Neural cell (in vitro differentiated cells): ENCODE measurements around the gene SDC1. TPM values are rescaled to one million over a fixed set of nuclear protein-coding genes. Genes with fewer than 3 reads are reported as not detected.

Source experiments
- H2AFZ ChIP-seq: fragments of 200-600, 300-800 bp; sonication (generic), shearing (Covaris generic); 2 replicates; pipeline ENCODE4 v1.6.0; 2014; ENCODE audit warnings: low read depth, mild to moderate bottlenecking, antibody characterized with exemption, low read length, moderate library complexity
- H3F3A ChIP-seq: fragments of 200-600 bp; shearing (Covaris generic); 2 replicates; pipeline ENCODE4 v1.6.1; 2016; ENCODE audit warnings: mild to moderate bottlenecking, moderate library complexity, mixed read lengths, antibody characterized with exemption, low read length; ENCODE audit not compliant: insufficient read depth, poor library complexity, severe bottlenecking
- H3K27ac ChIP-seq: fragments of 200-600, 300-800 bp; sonication (generic), shearing (Covaris generic); 2 replicates; pipeline ENCODE4 v1.5.1; 2014; ENCODE audit warnings: mild to moderate bottlenecking, low read length, moderate library complexity
- H3K27me3 ChIP-seq: fragments of 300-800, 200-600 bp; sonication (generic), shearing (Covaris generic); 2 replicates; pipeline ENCODE4 v1.6.0; 2014; ENCODE audit warnings: mild to moderate bottlenecking, low read depth, low read length, moderate library complexity; ENCODE audit not compliant: insufficient read depth
- H3K36me3 ChIP-seq: fragments of 300-800, 200-600 bp; sonication (generic), shearing (Covaris generic); 2 replicates; pipeline ENCODE4 v1.5.1; 2014; ENCODE audit warnings: mild to moderate bottlenecking, antibody characterized with exemption, low read length, moderate library complexity; ENCODE audit not compliant: insufficient read depth
- H3K4me2 ChIP-seq: fragments of 300-800, 200-600 bp; sonication (generic), shearing (Covaris generic); 2 replicates; pipeline ENCODE4 v1.6.0; 2014; ENCODE audit warnings: mild to moderate bottlenecking, low read length
- H3K4me3 ChIP-seq: fragments of 300-800, 200-600 bp; sonication (generic), shearing (Covaris generic); 2 replicates; pipeline ENCODE4 v1.5.1; 2014; ENCODE audit warnings: mild to moderate bottlenecking, low read length, moderate library complexity
- H3K79me2 ChIP-seq: fragments of 200-600 bp; shearing (Covaris generic); replicated peaks from 2 replicates; pipeline ENCODE4 v1.6.0; 2014; ENCODE audit warnings: mild to moderate bottlenecking, low read length, moderate library complexity; ENCODE audit not compliant: insufficient read depth
- H3K9ac ChIP-seq: fragments of 300-800, 200-600 bp; sonication (generic), shearing (Covaris generic); 2 replicates; pipeline ENCODE4 v1.6.1; 2016; ENCODE audit warnings: mild to moderate bottlenecking, low read length, mixed read lengths
- H3K9me2 ChIP-seq: fragments of 200-600 bp; shearing (Covaris generic); 2 replicates; pipeline ENCODE4 v1.6.1; 2016; ENCODE audit warnings: mild to moderate bottlenecking, low read length, mixed read lengths; ENCODE audit not compliant: insufficient read depth
- H3K9me3 ChIP-seq: fragments of 200-600, 300-800 bp; sonication (generic), shearing (Covaris generic); 2 replicates; pipeline ENCODE4 v1.6.1; 2016; ENCODE audit warnings: mild to moderate bottlenecking, mixed run types, low read length, moderate library complexity, mixed read lengths
- H4K20me1 ChIP-seq: fragments of 200-600 bp; shearing (Covaris generic); 2 replicates; pipeline ENCODE4 v1.6.1; 2016; ENCODE audit warnings: mild to moderate bottlenecking, mixed run types; ENCODE audit not compliant: insufficient read depth
- CTCF ChIP-seq: fragments of 450-650 bp; IDR thresholded peaks from 2 replicates; pipeline ENCODE4 v1.5.1; 2014; ENCODE audit warnings: antibody characterized with exemption, mild to moderate bottlenecking, moderate library complexity; ENCODE audit not compliant: poor library complexity, severe bottlenecking
- EP300 ChIP-seq: fragments of 450-650 bp; conservative IDR thresholded peaks from 2 replicates; pipeline ENCODE4 v1.6.1; 2014; ENCODE audit warnings: antibody characterized with exemption, mild to moderate bottlenecking, moderate library complexity; ENCODE audit not compliant: poor library complexity, severe bottlenecking
- EZH2 ChIP-seq: fragments of 200-600, 300-800 bp; shearing (Covaris generic), sonication (generic); IDR thresholded peaks from 2 replicates; pipeline ENCODE4 v1.6.1; 2014; ENCODE audit warnings: antibody characterized with exemption, low read length, borderline replicate concordance, mild to moderate bottlenecking; ENCODE audit not compliant: insufficient read depth, poor library complexity, severe bottlenecking
- MXI1 ChIP-seq: fragments of 450-650 bp; conservative IDR thresholded peaks from 2 replicates; pipeline ENCODE4 v1.6.1; 2014; ENCODE audit warnings: antibody characterized with exemption, mild to moderate bottlenecking; ENCODE audit not compliant: poor library complexity, severe bottlenecking
- POLR2AphosphoS5 ChIP-seq: IDR thresholded peaks from 2 replicates; pipeline ENCODE4 v1.6.1; 2012
- RAD21 ChIP-seq: fragments of 450-650 bp; conservative IDR thresholded peaks from 2 replicates; pipeline ENCODE4 v1.6.1; 2014; ENCODE audit warnings: antibody characterized with exemption, mild to moderate bottlenecking, moderate library complexity
- SMC3 ChIP-seq: fragments of 450-650 bp; conservative IDR thresholded peaks from 2 replicates; pipeline ENCODE4 v1.6.1; 2014; ENCODE audit warnings: antibody characterized with exemption, mild to moderate bottlenecking, moderate library complexity; ENCODE audit not compliant: poor library complexity
- TAF1 ChIP-seq: IDR thresholded peaks from 2 replicates; pipeline ENCODE4 v1.6.1; 2012; ENCODE audit warnings: low read depth
- polyA plus RNA-seq: library from polyadenylated mRNA; depleted of rRNA; stranded (reverse); fragments of >200 nt; gene quantifications from 2 replicates; pipeline ENCODE4 v1.2.3, GENCODE V29; 2014
- TF ChIP-seq, protein P1 (sequence below): IDR thresholded peaks from 2 replicates; pipeline ENCODE4 v1.6.1; 2012; ENCODE audit warnings: borderline replicate concordance

Gene SDC1
- polyA plus RNA-seq, 1 donor from 2014 or later = 14.9 TPM

DNA sequence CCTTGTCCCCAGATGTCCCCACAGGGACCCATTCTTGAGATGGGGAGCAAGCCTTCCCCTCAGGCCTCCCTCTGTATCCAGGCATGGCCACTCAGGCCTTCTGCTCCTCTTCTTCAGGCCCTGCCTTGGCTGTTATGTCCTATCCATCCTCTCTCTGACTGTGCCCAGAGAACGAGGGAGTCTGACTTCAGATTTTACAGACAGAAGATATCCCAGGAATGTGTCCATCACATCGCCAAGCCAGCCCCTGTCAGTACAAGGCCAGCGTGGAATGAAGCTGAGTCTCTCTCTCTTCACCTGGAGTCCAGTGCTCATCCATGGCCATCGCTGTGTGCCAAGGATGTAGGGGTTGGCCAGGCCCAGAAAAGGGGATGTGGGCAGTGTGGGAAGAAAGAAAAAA lies 57.6 kb downstream of the SDC1 start:
- Histone ChIP-seq H3K4me2 (no peak overlapping the region), H3K9me3 (no peaks in the 10 kb centered on the region), H3F3A (no peaks in the 10 kb centered on the region), H3K36me3 (no peaks in the 10 kb centered on the region), H3K79me2 (no peaks in the 10 kb centered on the region), H3K27ac (no peak overlapping the region), H4K20me1 (no peaks in the 10 kb centered on the region), H3K9ac (no peak overlapping the region), H2AFZ (no peak overlapping the region), H3K9me2 (no peaks in the 10 kb centered on the region), H3K4me3 (no peak overlapping the region), H3K27me3 (no peaks in the 10 kb centered on the region)
- TF ChIP-seq EP300 (no peak), RAD21 (no peak), CTCF (no peak), POLR2AphosphoS5 (no peak), MXI1 (no peak)
- TF ChIP-seq, protein P1, sequence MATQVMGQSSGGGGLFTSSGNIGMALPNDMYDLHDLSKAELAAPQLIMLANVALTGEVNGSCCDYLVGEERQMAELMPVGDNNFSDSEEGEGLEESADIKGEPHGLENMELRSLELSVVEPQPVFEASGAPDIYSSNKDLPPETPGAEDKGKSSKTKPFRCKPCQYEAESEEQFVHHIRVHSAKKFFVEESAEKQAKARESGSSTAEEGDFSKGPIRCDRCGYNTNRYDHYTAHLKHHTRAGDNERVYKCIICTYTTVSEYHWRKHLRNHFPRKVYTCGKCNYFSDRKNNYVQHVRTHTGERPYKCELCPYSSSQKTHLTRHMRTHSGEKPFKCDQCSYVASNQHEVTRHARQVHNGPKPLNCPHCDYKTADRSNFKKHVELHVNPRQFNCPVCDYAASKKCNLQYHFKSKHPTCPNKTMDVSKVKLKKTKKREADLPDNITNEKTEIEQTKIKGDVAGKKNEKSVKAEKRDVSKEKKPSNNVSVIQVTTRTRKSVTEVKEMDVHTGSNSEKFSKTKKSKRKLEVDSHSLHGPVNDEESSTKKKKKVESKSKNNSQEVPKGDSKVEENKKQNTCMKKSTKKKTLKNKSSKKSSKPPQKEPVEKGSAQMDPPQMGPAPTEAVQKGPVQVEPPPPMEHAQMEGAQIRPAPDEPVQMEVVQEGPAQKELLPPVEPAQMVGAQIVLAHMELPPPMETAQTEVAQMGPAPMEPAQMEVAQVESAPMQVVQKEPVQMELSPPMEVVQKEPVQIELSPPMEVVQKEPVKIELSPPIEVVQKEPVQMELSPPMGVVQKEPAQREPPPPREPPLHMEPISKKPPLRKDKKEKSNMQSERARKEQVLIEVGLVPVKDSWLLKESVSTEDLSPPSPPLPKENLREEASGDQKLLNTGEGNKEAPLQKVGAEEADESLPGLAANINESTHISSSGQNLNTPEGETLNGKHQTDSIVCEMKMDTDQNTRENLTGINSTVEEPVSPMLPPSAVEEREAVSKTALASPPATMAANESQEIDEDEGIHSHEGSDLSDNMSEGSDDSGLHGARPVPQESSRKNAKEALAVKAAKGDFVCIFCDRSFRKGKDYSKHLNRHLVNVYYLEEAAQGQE = no peak

DNA sequence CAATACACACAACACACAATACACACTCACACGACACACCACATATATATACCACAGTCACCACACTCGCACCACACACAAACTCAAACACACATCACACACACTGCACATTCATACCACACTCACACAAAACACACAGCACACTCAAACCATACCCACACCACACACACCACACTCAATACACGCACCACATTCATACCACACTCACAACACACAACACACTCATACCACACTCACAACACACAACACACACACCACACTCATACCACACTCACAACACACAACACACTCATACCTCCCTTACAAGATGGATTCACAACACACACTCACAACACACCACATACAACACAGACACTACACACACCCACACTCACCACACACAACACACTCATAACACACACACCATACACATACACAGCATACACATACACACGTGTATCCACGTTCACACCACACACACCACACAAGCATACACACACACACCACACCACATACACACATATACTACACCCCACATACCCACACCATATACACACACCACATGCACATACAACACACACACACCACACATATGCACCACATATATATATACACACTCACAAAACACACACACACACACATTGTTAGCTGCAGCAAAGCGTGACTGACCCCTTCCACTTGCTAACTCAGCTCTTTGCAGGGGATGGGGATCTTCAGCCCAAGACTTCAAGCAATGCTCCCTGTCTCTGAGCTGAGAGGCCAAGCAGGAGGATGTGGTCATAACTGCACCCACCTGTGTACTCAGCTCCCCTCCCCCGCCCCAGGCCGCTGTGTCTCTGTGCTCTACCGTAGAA lies 59.0 kb downstream of the SDC1 start:
- Histone ChIP-seq H3K4me2 (no peak overlapping the region), H3K36me3 (no peaks in the 10 kb centered on the region)

More for the DNA sequence above, 59.0 kb downstream of the SDC1 start:
- no peaks in the 10 kb centered on the region for H4K20me1 ChIP-seq
- H3K27me3 ChIP-seq = no peaks in the 10 kb centered on the region
- H3K9me2 ChIP-seq = no peaks in the 10 kb centered on the region
- H3F3A ChIP-seq = no peaks in the 10 kb centered on the region
- H3K4me3 ChIP-seq = no peak overlapping the region
- no peaks in the 10 kb centered on the region for H3K9me3 ChIP-seq
- H3K9ac ChIP-seq = no peak overlapping the region
- H3K79me2 ChIP-seq = no peaks in the 10 kb centered on the region
- H3K27ac ChIP-seq = no peak overlapping the region
- TF ChIP-seq EP300 (no peak), EZH2 (no peak), TAF1 (no peak), MXI1 (no peak), RAD21 (no peak), SMC3 (no peak), CTCF (no peak), POLR2AphosphoS5 (no peak)
- TF ChIP-seq, protein P1 = no peak
- H2AFZ ChIP-seq = no peak overlapping the region
